Gastroesophageal sphincter (tissue), 4 donors: ENCODE results near the gene CCDC88A. TPM values are rescaled to one million over a fixed set of nuclear protein-coding genes. Genes with fewer than 3 reads are reported as not detected.

ENCODE experiments used
- ATAC-seq: fragments of 150-250 bp; one replicate; pipeline ENCODE4 v1.9.1; 2016; ENCODE audit warnings: mild to moderate bottlenecking, moderate library complexity
- H3K27ac ChIP-seq, 4 donors: fragments of 200-600 bp; sonication (generic) in 3 of 4; 1 replicate in 3 of 4; 2 replicates in 1 of 4; pipeline ENCODE4 v1.5.1; 2016 to 2019
- H3K27me3 ChIP-seq: fragments of 200-600 bp; sonication (generic); one replicate; pipeline ENCODE4 v1.5.1; 2019
- H3K36me3 ChIP-seq, 2 donors: fragments of 200-600 bp; sonication (generic); one replicate each; pipeline ENCODE4 v1.5.1; 2019; ENCODE audit warnings: control low read depth in 1 of 2
- H3K4me1 ChIP-seq, 3 donors: fragments of 200-600 bp; sonication (generic); 1 replicate in 2 of 3; 2 replicates in 1 of 3; pipeline ENCODE4 v1.5.1; 2016 to 2019; ENCODE audit warnings: control low read depth in 2 of 3
- H3K4me3 ChIP-seq, 2 donors: fragments of 200-600 bp; sonication (generic); one replicate each; pipeline ENCODE4 v1.5.1; 2019; ENCODE audit warnings: mild to moderate bottlenecking in 1 of 2, moderate library complexity in 1 of 2
- H3K9me3 ChIP-seq, 3 donors: fragments of 200-600 bp; sonication (generic); one replicate each; pipeline ENCODE4 v1.5.1; 2017 to 2019; ENCODE audit warnings: control low read depth in 2 of 3
- EP300 ChIP-seq: sonication (generic); formaldehyde crosslinking; IDR thresholded peaks from one replicate; pipeline ENCODE4 v1.6.1; 2017; ENCODE audit warnings: antibody characterized with exemption, mild to moderate bottlenecking
- POLR2A ChIP-seq, 2 donors: fragments of 450-650 bp; IDR thresholded peaks; one replicate each; pipeline ENCODE4 v1.6.1; 2017; ENCODE audit warnings: antibody characterized with exemption in 2 of 2, mild to moderate bottlenecking in 2 of 2, moderate library complexity in 1 of 2
- POLR2AphosphoS5 ChIP-seq: sonication (generic); formaldehyde crosslinking; IDR thresholded peaks from one replicate; pipeline ENCODE4 v1.6.1; 2017; ENCODE audit warnings: antibody characterized with exemption
- WGBS, 2 donors: methylation state at CpG; one replicate each; pipeline ENCODE4 v1.1.5; 2018; ENCODE audit warnings: low coverage in 1 of 2; 5-methylcytosine and 5-hydroxymethylcytosine counted together
- total RNA-seq, 4 donors: library from RNA; depleted of rRNA; stranded (reverse); fragments of >200 nt; gene quantifications; one replicate each; pipeline ENCODE4 v1.1.0, GENCODE V29; 2016
- TF ChIP-seq, protein P1 (sequence below), 4 experiments: fragments of 200-600 bp in 2 of 4; fragments of 450-650 bp in 2 of 4; sonication (generic) in 1 of 4; IDR thresholded peaks; one replicate each; pipeline ENCODE4 v1.5.1; 2017 to 2019; ENCODE audit warnings: antibody characterized with exemption in 4 of 4, mild to moderate bottlenecking in 2 of 4, moderate library complexity in 2 of 4

CCDC88A gene
- total RNA-seq, 4 donors from 2014 or later: 42.5 to 63.5 (median 54.3) TPM

DNA sequence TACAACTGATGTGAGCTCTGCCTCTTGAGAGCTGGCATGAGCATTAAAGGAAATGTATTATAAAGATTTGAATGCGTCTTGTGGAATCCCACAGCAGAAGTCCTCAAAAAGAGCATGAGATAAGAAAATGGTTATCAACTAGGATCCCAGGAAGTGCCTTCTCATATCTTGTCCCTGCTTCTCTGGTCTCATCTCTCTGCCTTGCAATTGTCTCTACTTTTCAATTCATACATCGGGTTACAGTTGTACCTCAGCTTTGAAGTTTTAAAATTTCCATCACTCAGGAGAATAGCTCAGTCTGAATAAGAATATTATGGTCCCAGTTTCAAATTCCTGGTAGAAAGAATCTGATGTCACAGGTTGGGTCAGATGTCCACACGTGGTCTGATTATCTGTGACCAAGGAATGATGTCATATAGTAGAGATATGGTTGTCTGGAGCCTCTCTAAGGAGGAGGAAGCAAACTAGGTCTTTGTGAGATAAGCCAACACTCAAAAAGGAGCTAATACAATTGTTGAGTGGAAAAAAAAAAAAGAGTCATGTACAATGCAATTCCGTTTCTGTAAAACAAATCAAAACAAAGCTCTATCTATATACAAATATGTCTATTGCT lies 21.7 kb upstream of the CCDC88A start:
- Histone ChIP-seq H3K27me3 (no peaks in the 10 kb centered on the region), H3K4me1 (no peaks in the 10 kb centered on the region), H3K4me3 (no peak overlapping the region), H3K27ac (no peak overlapping the region), H3K36me3 (no peaks in the 10 kb centered on the region), H3K9me3 (no peaks in the 10 kb centered on the region)
- TF ChIP-seq, protein P1, sequence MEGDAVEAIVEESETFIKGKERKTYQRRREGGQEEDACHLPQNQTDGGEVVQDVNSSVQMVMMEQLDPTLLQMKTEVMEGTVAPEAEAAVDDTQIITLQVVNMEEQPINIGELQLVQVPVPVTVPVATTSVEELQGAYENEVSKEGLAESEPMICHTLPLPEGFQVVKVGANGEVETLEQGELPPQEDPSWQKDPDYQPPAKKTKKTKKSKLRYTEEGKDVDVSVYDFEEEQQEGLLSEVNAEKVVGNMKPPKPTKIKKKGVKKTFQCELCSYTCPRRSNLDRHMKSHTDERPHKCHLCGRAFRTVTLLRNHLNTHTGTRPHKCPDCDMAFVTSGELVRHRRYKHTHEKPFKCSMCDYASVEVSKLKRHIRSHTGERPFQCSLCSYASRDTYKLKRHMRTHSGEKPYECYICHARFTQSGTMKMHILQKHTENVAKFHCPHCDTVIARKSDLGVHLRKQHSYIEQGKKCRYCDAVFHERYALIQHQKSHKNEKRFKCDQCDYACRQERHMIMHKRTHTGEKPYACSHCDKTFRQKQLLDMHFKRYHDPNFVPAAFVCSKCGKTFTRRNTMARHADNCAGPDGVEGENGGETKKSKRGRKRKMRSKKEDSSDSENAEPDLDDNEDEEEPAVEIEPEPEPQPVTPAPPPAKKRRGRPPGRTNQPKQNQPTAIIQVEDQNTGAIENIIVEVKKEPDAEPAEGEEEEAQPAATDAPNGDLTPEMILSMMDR (IDR thresholded peaks at IDR 0.05): no peak
- TF ChIP-seq POLR2A (IDR thresholded peaks at IDR 0.05): no peak
- no peak for TF ChIP-seq EP300
- no peak for TF ChIP-seq POLR2AphosphoS5
- no peak for ATAC-seq
- WGBS, 2 donors: 81 to 96% methylated on average over 4 of the region's 4 CpGs

DNA sequence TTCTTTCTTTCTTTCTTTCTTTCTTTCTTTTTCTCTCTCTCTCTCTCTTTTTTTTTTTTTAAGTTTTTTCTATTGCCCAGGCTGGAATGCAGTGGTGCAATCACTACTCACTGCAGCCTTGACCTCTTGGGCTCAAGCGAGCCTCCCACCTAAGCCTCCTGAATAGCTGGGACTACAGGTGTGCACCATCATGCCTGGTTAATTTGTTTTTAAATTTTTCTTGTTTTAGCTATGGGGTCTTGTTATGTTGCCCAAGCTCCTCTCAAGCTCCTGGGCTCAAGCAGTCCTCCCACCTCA lies 19.4 kb upstream of the CCDC88A start:
- H3K4me3 ChIP-seq: no peak overlapping the region
- ATAC-seq: no peak
- WGBS, 2 donors: 83% methylated on average over 1 of the region's 1 CpG; no CpG with 5 or more reads in 1 of the 2 donors
- no peaks in the 10 kb centered on the region for H3K4me1 ChIP-seq
- TF ChIP-seq EP300 (no peak), POLR2A (IDR thresholded peaks at IDR 0.05) (no peak), POLR2AphosphoS5 (no peak)
- TF ChIP-seq, protein P1 (IDR thresholded peaks at IDR 0.05): no peak
- no peaks in the 10 kb centered on the region for H3K36me3 ChIP-seq
- no peak overlapping the region for H3K27ac ChIP-seq
- H3K9me3 ChIP-seq: no peaks in the 10 kb centered on the region
- no peaks in the 10 kb centered on the region for H3K27me3 ChIP-seq

DNA sequence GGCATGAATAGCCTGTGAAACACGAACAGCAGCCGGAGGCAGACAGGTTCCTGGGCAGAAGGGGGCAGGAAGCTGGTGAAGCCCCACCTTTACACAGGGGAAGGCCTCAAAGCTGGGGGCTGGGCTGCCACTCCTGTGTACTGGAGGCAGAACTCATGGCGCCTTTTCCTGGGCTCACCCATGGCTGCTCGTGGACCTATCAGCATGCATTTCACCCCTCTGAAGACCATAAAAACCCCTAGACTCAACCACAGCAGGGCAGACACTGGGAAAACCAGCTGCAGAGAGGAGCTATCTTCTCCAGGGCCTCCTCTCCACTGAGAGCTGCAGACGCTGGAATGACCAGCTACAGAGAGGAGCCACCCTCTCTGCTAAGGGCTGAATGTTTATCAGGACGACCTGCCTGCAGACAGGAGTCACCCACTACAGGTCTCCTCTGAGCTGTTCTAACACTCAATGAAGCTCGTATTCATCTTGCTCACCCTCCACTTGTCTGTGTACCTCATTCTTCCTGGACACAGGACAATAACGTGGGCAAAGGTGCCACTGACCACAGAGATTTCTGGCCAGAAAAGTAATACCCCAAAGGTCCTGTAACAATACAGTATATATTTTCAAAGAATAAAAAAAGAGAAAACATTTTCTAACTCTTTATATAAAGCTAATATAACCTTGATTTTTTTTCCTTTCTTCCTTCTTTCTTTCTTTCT lies 18.9 kb upstream of the CCDC88A start:
- no peaks in the 10 kb centered on the region for H3K27me3 ChIP-seq
- H3K4me1 ChIP-seq: no peaks in the 10 kb centered on the region
- H3K9me3 ChIP-seq: no peaks in the 10 kb centered on the region
- no peaks in the 10 kb centered on the region for H3K36me3 ChIP-seq
- ATAC-seq: no peak
- no peak overlapping the region for H3K27ac ChIP-seq
- H3K4me3 ChIP-seq: no peak overlapping the region
- TF ChIP-seq POLR2A (IDR thresholded peaks at IDR 0.05): no peak
- TF ChIP-seq, protein P1 (IDR thresholded peaks at IDR 0.05): no peak
- no peak for TF ChIP-seq POLR2AphosphoS5
- TF ChIP-seq EP300: no peak
- WGBS, 2 donors: 75 to 83% methylated on average over 3 to 5 of the region's 8 CpGs

DNA sequence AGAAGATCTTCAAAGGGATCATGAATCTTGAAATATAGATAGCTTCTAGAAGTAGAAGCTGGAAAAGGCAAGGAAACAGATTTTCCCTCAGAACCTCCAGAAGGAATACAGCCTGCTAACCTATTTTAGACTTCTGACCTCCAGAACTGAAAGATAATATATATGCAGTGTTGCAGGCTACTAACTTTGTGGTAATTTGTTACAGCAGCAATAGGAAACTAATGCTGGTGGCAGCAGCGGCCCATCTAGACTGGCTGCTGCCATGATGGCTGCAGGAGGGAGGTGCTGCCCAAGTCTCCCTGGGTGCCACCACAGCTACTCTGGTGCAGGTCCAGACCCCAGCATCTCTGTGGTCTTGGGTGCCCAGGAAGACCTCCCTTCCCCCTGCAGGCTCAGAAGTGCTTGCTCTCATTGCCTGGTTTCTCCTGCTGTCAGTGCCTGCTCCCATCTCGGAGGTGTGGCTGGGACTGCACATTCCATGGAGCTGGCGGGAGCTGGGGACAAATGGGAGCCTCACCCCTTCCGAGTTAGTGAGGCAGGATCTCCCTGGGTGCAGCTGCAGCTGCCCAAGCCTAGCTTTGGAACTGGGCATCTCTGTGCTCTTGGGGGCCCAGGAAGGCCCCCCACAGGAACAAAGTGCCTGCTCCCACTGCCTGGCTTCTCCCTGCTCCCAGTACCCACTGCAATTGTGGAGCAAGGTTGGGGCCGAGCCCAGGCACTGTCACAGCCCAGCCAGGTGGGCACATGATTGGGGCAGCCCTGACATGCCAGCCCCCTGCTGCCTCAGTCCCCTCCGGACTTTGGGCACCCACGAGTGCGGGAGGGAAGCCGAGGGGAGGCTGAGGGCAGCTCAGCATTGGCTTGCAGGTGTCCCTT lies 18.1 kb upstream of the CCDC88A start:
- ATAC-seq: no peak
- no peaks in the 10 kb centered on the region for H3K27me3 ChIP-seq
- H3K27ac ChIP-seq: no peak overlapping the region
- TF ChIP-seq EP300: no peak
- TF ChIP-seq POLR2A (IDR thresholded peaks at IDR 0.05): no peak
- no peak for TF ChIP-seq POLR2AphosphoS5
- TF ChIP-seq, protein P1 (IDR thresholded peaks at IDR 0.05): no peak
- no peaks in the 10 kb centered on the region for H3K9me3 ChIP-seq
- no peaks in the 10 kb centered on the region for H3K4me1 ChIP-seq
- H3K36me3 ChIP-seq: no peaks in the 10 kb centered on the region
- WGBS, 2 donors: 100% methylated on average over 1 of the region's 9 CpGs; no CpG with 5 or more reads in 1 of the 2 donors
- H3K4me3 ChIP-seq: no peak overlapping the region
